Fibroblast of mammary gland (primary cell): ENCODE data around the gene PITPNM1.

Experiments
- DNase-seq: peaks from one replicate; pipeline ENCODE4 v3.0.0-alpha.2; 2010; ENCODE audit warnings: low read depth
- H3K4me3 ChIP-seq: 2 replicates; pipeline ENCODE4 v1.5.1; 2011; ENCODE audit warnings: low read depth, mild to moderate bottlenecking, low read length, moderate library complexity; ENCODE audit not compliant: control insufficient read depth
- TF ChIP-seq, protein P1 (sequence below): conservative IDR thresholded peaks from 2 replicates; pipeline ENCODE4 v1.5.1; 2011; ENCODE audit warnings: low read depth, low read length, inconsistent platforms; ENCODE audit not compliant: control insufficient read depth, insufficient read depth

Gene PITPNM1

GRCh38 chr11:67497656-67498291 lies 7.4 kb downstream of the PITPNM1 start:
- H3K4me3 ChIP-seq: no peak overlapping the region
- DNase-seq: no peak

DNA sequence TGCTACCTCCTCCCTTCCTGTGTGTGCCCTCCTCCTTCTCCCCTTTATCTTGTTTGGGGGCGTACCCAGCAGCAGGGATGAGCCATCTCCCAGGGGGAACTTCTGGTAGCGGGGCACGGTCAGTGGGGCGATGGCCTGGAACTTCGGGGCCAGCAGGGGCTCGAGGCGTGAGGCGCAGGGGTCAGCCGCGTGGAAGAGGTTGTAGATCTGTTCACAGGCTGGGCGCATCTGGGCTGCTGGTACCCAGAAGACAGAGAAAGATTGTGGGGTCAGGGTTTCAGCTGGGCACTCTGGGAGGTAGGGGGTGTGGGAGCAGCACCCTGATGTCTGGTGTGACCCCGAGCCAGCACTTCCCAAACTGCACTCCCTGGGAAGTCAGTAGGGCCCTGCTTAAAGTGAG lies 9.1 kb downstream of the PITPNM1 start:
- TF ChIP-seq, protein P1, sequence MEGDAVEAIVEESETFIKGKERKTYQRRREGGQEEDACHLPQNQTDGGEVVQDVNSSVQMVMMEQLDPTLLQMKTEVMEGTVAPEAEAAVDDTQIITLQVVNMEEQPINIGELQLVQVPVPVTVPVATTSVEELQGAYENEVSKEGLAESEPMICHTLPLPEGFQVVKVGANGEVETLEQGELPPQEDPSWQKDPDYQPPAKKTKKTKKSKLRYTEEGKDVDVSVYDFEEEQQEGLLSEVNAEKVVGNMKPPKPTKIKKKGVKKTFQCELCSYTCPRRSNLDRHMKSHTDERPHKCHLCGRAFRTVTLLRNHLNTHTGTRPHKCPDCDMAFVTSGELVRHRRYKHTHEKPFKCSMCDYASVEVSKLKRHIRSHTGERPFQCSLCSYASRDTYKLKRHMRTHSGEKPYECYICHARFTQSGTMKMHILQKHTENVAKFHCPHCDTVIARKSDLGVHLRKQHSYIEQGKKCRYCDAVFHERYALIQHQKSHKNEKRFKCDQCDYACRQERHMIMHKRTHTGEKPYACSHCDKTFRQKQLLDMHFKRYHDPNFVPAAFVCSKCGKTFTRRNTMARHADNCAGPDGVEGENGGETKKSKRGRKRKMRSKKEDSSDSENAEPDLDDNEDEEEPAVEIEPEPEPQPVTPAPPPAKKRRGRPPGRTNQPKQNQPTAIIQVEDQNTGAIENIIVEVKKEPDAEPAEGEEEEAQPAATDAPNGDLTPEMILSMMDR: no peak
- no peak overlapping the region for H3K4me3 ChIP-seq
- DNase-seq: no peak

More at GRCh38 chr11:67497656-67498291, 7.4 kb downstream of the PITPNM1 start:
- TF ChIP-seq, protein P1: no peak

DNA sequence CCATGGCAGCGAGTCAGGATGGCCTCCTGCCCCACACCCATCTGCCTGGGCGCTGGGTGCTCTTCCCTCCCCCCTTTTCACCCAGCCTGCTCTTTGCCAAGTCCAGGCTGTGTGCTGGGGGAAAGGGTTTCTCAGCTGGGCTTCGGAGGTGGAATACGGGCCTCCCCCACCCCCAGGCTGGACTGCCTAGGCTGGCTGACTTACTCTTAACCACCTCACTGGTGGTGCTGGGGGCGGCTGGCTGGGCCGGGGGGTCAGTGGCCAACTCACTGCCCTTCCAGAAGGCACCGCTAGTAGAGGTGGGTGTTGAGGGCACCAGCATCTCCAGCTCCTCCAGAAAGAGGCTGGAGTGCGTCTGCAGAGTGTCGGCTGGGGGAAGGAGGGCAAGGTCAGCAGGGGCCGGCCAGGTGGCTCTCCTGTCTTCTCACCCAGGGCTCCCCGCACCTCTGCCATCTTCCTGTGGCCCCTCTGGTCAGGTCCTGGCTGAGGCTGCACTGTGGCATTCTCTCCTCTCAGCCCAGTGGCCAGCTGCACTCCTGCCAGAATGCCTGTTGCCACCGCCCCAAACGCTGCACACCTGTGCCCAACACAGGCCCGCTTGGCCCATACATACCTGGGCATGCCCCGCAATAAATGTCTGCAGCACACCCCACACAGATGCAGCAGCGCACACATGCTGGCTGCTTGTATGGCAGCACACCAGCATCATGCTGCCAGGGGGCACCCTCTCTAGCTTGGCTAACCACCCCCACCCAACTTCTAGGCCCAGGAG lies 9.7 kb downstream of the PITPNM1 start:
- no peak for DNase-seq
- no peak overlapping the region for H3K4me3 ChIP-seq
- TF ChIP-seq, protein P1: no peak

DNA sequence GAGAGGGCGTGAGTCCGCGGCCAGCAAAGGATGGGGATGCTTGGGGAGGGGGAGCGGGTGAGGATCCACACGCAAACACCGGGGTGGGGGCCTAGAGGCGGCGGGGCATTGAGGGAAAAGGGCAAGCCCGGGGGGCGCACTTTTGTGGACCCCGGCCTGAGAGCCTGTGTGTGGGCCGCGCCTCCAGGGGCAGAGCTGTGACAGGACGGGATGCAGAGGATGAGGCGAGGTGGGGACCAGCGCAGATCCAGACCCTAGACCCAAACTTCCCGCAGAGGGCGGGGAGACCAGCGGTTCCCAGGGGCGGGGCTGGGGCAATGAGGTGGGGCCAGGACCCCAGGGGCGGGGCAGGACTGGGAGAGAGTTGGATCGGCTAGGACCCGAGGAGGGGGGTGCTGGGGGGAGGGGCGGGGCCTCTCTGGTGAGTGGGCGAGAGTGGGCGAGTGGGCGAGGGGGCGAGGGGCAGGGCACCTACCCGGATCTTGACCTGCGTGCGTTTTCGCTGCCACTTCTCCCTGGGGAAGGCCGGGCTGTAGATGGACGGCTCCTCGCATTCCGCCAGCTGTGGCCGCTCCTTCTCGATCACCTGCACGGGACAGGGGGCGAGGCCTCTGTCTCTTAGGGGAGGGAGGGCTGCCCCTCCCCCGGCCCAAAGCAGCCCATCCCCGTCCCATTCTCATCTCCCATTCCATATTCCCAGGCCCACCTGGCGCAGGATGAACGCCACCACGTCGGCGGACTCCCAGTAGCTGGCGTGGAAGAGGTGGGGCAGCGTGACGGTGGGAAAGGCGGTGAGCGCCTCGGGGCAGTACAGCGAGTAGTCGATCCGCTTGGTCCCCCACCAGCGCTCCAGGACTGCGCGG lies 10.6 kb downstream of the PITPNM1 start:
- no peak for DNase-seq
- H3K4me3 ChIP-seq: no peak overlapping the region
- TF ChIP-seq, protein P1: no peak

GRCh38 chr11:67493548-67494370 lies 11.4 kb downstream of the PITPNM1 start:
- no peak for DNase-seq
- H3K4me3 ChIP-seq: no peak overlapping the region
- TF ChIP-seq, protein P1: no peak
